Measurements from ENCODE around the gene TFDP1.

DNA sequence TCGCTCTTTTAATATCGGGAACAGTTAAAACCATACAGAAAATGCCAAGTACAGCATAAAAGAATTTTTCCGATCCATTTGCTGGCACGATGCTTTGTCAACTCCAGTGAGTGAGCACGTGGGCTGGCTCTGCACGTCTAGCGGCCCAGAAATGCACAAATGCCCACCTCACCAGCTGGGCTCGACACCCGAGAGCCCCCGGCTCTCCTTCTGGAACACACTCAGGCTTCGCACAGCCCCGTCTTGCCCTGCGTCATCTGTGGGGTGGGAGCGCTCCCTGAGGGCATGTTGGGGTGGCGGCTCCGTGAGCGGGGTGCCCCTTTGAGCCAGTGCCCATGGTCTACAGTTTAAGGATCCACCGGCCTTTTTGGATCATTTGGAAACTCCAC lies 48.9 kb downstream of the TFDP1 start:
- TF ChIP-seq, protein P1, sequence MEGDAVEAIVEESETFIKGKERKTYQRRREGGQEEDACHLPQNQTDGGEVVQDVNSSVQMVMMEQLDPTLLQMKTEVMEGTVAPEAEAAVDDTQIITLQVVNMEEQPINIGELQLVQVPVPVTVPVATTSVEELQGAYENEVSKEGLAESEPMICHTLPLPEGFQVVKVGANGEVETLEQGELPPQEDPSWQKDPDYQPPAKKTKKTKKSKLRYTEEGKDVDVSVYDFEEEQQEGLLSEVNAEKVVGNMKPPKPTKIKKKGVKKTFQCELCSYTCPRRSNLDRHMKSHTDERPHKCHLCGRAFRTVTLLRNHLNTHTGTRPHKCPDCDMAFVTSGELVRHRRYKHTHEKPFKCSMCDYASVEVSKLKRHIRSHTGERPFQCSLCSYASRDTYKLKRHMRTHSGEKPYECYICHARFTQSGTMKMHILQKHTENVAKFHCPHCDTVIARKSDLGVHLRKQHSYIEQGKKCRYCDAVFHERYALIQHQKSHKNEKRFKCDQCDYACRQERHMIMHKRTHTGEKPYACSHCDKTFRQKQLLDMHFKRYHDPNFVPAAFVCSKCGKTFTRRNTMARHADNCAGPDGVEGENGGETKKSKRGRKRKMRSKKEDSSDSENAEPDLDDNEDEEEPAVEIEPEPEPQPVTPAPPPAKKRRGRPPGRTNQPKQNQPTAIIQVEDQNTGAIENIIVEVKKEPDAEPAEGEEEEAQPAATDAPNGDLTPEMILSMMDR (IDR thresholded peaks at IDR 0.05): no peak
- TF ChIP-seq POLR2A (IDR thresholded peaks at IDR 0.05): no peak
- no peak for TF ChIP-seq POLR2AphosphoS5 (IDR thresholded peaks at IDR 0.05)
